Muscle of back (tissue), 11 donors: ENCODE measurements around the gene ZBTB3. TPM values are rescaled to one million over a fixed set of nuclear protein-coding genes. Genes with fewer than 3 reads are reported as not detected.
A peak's percentile ranks its signal among the peaks of the same experiment; 100 is the strongest.
"Not testable (repeated sequence)": the region's sequence is repeated elsewhere in the genome, so short reads cannot be mapped to it uniquely, and the experiment has no call there.

Experiments used
- DNase-seq, 3 donors: peaks; one replicate each; pipeline versions ENCODE4 v3.0.0 to v3.0.0-alpha.2; 2013
- polyA plus RNA-seq, 10 donors: library from polyadenylated mRNA; unstranded; fragments of 120-200 nt; gene quantifications; one replicate each; pipeline ENCODE4 v1.2.1, GENCODE V29; 2013; ENCODE audit not compliant: insufficient read length in 10 of 10

The ZBTB3 gene
- polyA plus RNA-seq, 10 donors: 3.2 to 5.1 (median 3.9) TPM

GRCh38 chr11:62757846-62758788 is 4.2 kb upstream of the ZBTB3 start:
- no peak for DNase-seq

GRCh38 chr11:62755086-62755615 is 1.2 kb upstream of the ZBTB3 start:
- DNase-seq: no peak

- DNase-seq: no peak
Observed at GRCh38 chr11:62752994-62753735, 795 bp downstream of the ZBTB3 start.

- no peak for DNase-seq
Observed at GRCh38 chr11:62752177-62752785, 1.7 kb downstream of the ZBTB3 start.

- DNase-seq: not testable (repeated sequence)
Observed at GRCh38 chr11:62749931-62750330, 4.0 kb downstream of the ZBTB3 start.

- no peak for DNase-seq
Observed at GRCh38 chr11:62747475-62748160, 6.3 kb downstream of the ZBTB3 start.

- no peak for DNase-seq
Observed at GRCh38 chr11:62737196-62737595, 16.8 kb downstream of the ZBTB3 start.

GRCh38 chr11:62732830-62733229 is 21.1 kb downstream of the ZBTB3 start:
- DNase-seq: no peak

- not testable (repeated sequence) for DNase-seq
Observed at GRCh38 chr11:62730076-62730475, 23.9 kb downstream of the ZBTB3 start.

GRCh38 chr11:62728171-62728988 is 25.6 kb downstream of the ZBTB3 start, which contains the start of gene TTC9C:
Gene TTC9C, plus strand, starts transcription at chr11:62728486. Its CDS starts 363 bp downstream, at chr11:62728849.
- peak; percentile 90 to 96 (median 91) for DNase-seq

- peak; percentile 96 to 99 (median 99) for DNase-seq
Observed at GRCh38 chr11:62727872-62728170, 26.1 kb downstream of the ZBTB3 start.

- DNase-seq: peak; percentile 100
Observed at GRCh38 chr11:62727165-62727871, 26.6 kb downstream of the ZBTB3 start, which contains the start of gene HNRNPUL2. Gene HNRNPUL2, minus strand, starts transcription at chr11:62727457. Its CDS starts 301 bp downstream, at chr11:62727156.

GRCh38 chr11:62726915-62727164 is 27.1 kb downstream of the ZBTB3 start:
- DNase-seq: no peak

- DNase-seq: no peak
Observed at GRCh38 chr11:62726156-62726914, 27.6 kb downstream of the ZBTB3 start.

GRCh38 chr11:62725646-62726045 is 28.3 kb downstream of the ZBTB3 start:
- DNase-seq: no peak

GRCh38 chr11:62724171-62724570 is 29.8 kb downstream of the ZBTB3 start:
- no peak for DNase-seq

- DNase-seq: no peak
Observed at GRCh38 chr11:62721994-62722393, 32.0 kb downstream of the ZBTB3 start.

- no peak for DNase-seq
Observed at GRCh38 chr11:62719302-62719978, 34.5 kb downstream of the ZBTB3 start.

- DNase-seq: no peak
Observed at GRCh38 chr11:62716816-62717215, 37.1 kb downstream of the ZBTB3 start.
